M059J (cell line): Measurements from ENCODE around the gene RBM25. TPM values are rescaled to one million over a fixed set of nuclear protein-coding genes. Genes with fewer than 3 reads are reported as not detected.

Experiments used
- DNase-seq: peaks from one replicate; pipeline ENCODE4 v3.0.0-alpha.2; 2012; ENCODE audit warnings: low read depth
- total RNA-seq: library from RNA; depleted of rRNA; stranded (reverse); fragments of >200 nt; shearing (Covaris generic); gene quantifications from 2 replicates; pipeline ENCODE4 v1.2.3, GENCODE V29; 2014

The RBM25 gene
- total RNA-seq, 1 experiment from 2014 or later: 24.5 TPM

GRCh38 chr14:73102806-73103497 is 44.6 kb downstream of the RBM25 start:
- DNase-seq: no peak

- DNase-seq: no peak
Observed at GRCh38 chr14:73105050-73105449, 46.7 kb downstream of the RBM25 start.

GRCh38 chr14:73105727-73106126 is 47.4 kb downstream of the RBM25 start:
- no peak for DNase-seq

GRCh38 chr14:73116079-73116665 is 57.8 kb downstream of the RBM25 start:
- no peak for DNase-seq

- no peak for DNase-seq
Observed at GRCh38 chr14:73124180-73124894, 66.0 kb downstream of the RBM25 start.

- no peak for DNase-seq
Observed at GRCh38 chr14:73125169-73125588, 66.8 kb downstream of the RBM25 start.

GRCh38 chr14:73125746-73126145 is 67.4 kb downstream of the RBM25 start:
- DNase-seq: no peak

GRCh38 chr14:73133795-73134194 is 75.5 kb downstream of the RBM25 start:
- peak; percentile 20 for DNase-seq

GRCh38 chr14:73136085-73136386 is 77.7 kb downstream of the RBM25 start:
- DNase-seq: no peak

- DNase-seq: peak; percentile 85
Observed at GRCh38 chr14:73136387-73137225, 78.3 kb downstream of the RBM25 start, which contains the start of gene PSEN1. TSS of gene PSEN1 (plus strand) at chr14:73136507. CDS start at chr14:73148020, 11,513 bp downstream.

- DNase-seq: no peak
Observed at GRCh38 chr14:73140811-73141323, 82.5 kb downstream of the RBM25 start.

- DNase-seq: no peak
Observed at GRCh38 chr14:73142216-73142615, 83.9 kb downstream of the RBM25 start.

- no peak for DNase-seq
Observed at GRCh38 chr14:73143003-73143402, 84.7 kb downstream of the RBM25 start.

GRCh38 chr14:73143617-73144016 is 85.3 kb downstream of the RBM25 start:
- DNase-seq: no peak

GRCh38 chr14:73145371-73145770 is 87.0 kb downstream of the RBM25 start:
- DNase-seq: no peak

GRCh38 chr14:73146111-73146510 is 87.8 kb downstream of the RBM25 start:
- DNase-seq: no peak

GRCh38 chr14:73149753-73150152 is 91.4 kb downstream of the RBM25 start:
- DNase-seq: no peak

GRCh38 chr14:73153272-73153671 is 94.9 kb downstream of the RBM25 start:
- DNase-seq: no peak

- DNase-seq: no peak
Observed at GRCh38 chr14:73162251-73162650, 103.9 kb downstream of the RBM25 start.

- no peak for DNase-seq
Observed at GRCh38 chr14:73166399-73166798, 108.1 kb downstream of the RBM25 start.

- DNase-seq: no peak
Observed at GRCh38 chr14:73167727-73168126, 109.4 kb downstream of the RBM25 start.

GRCh38 chr14:73168274-73168673 is 109.9 kb downstream of the RBM25 start:
- no peak for DNase-seq
